Spleen (tissue), 7 donors: ENCODE results near the gene PTPRM.

Source experiments
- POLR2A ChIP-seq, 3 donors: fragments of 450-650 bp; IDR thresholded peaks; one replicate each; pipeline ENCODE4 v1.5.1; 2017; ENCODE audit warnings: antibody characterized with exemption in 3 of 3, mild to moderate bottlenecking in 1 of 3
- POLR2AphosphoS5 ChIP-seq, 3 donors: sonication (generic); formaldehyde crosslinking; IDR thresholded peaks; one replicate each; pipeline ENCODE4 v1.5.1; 2017; ENCODE audit warnings: antibody characterized with exemption in 3 of 3
- TF ChIP-seq, protein P1 (sequence below), 11 experiments: fragments of 200-600 bp in 7 of 11; fragments of 450-650 bp in 4 of 11; sonication (generic) in 4 of 11; IDR thresholded peaks in 8 of 11; conservative IDR thresholded peaks in 3 of 11; 1 replicate in 7 of 11; 2 replicates in 4 of 11; pipeline versions ENCODE4 v1.4.0 to v1.8.0; 2016 to 2021; ENCODE audit warnings: antibody characterized with exemption in 11 of 11, inconsistent platforms in 4 of 11, mild to moderate bottlenecking in 1 of 11
- donor health status: DM: no; HTN: no; CAD: no; lungs with moderate emphysema.
- donor health status: DM: no; HTN: no; CAD: no.
- donor health status: DM: no; HTN: no; CAD: no.

DNA sequence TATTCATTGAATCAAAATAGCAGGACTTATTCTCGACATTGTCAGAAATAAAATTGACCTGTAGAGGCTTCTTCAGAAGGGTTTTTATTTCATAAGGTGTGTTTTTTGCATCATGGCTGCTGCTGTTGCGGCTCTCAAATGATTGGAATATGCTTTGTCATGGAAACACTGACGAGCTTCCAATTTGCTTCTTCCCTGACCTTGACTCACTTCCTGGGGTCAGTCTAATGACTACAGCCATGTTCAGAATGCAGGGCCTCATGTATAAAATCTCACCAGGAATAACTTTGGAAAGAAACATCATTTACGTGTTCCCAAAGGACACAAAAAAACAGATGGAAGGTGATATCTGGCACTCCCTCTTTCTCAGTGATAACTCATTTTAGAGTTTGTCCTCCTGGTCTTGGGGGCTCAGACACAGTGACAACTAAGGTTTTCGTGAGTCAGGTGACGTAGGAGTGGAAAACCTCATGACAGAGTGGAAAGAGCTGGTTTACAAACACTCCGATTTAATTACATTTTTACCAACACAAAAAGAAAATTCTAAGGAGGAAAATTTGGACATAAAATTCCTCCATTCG lies 575.1 kb downstream of the PTPRM start:
- TF ChIP-seq, protein P1, sequence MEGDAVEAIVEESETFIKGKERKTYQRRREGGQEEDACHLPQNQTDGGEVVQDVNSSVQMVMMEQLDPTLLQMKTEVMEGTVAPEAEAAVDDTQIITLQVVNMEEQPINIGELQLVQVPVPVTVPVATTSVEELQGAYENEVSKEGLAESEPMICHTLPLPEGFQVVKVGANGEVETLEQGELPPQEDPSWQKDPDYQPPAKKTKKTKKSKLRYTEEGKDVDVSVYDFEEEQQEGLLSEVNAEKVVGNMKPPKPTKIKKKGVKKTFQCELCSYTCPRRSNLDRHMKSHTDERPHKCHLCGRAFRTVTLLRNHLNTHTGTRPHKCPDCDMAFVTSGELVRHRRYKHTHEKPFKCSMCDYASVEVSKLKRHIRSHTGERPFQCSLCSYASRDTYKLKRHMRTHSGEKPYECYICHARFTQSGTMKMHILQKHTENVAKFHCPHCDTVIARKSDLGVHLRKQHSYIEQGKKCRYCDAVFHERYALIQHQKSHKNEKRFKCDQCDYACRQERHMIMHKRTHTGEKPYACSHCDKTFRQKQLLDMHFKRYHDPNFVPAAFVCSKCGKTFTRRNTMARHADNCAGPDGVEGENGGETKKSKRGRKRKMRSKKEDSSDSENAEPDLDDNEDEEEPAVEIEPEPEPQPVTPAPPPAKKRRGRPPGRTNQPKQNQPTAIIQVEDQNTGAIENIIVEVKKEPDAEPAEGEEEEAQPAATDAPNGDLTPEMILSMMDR (IDR thresholded peaks at IDR 0.05 in 8 of 11, conservative IDR thresholded peaks at IDR 0.05 in 3 of 11): no peak
- no peak for TF ChIP-seq POLR2AphosphoS5 (IDR thresholded peaks at IDR 0.05)
- TF ChIP-seq POLR2A (IDR thresholded peaks at IDR 0.05): no peak
